Neutrophil (primary cell): ENCODE data around the gene PDE11A.

ENCODE experiments used
- H3K27ac ChIP-seq: fragments of 200-600 bp; sonication (generic); 2 replicates; pipeline ENCODE4 v1.5.1; 2016; ENCODE audit warnings: mild to moderate bottlenecking, moderate library complexity
- H3K27me3 ChIP-seq: fragments of 200-600 bp; sonication (generic); 2 replicates; pipeline ENCODE4 v1.6.0; 2016; ENCODE audit warnings: mild to moderate bottlenecking
- H3K36me3 ChIP-seq: fragments of 200-600 bp; sonication (generic); 2 replicates; pipeline ENCODE4 v1.5.1; 2017
- H3K4me1 ChIP-seq, 2 experiments: fragments of 200-600 bp in 1 of 2; sonication (generic) in 1 of 2; 1 replicate in 1 of 2; 2 replicates in 1 of 2; pipeline versions ENCODE4 v1.5.1 to v1.6.1; 2013 to 2016; ENCODE audit warnings: low read depth in 1 of 2, low read length in 1 of 2, mild to moderate bottlenecking in 1 of 2, moderate library complexity in 1 of 2; ENCODE audit not compliant: control insufficient read depth in 1 of 2, insufficient read depth in 1 of 2
- H3K4me3 ChIP-seq, 2 experiments: fragments of 200-600 bp in 1 of 2; sonication (generic) in 1 of 2; 1 replicate in 1 of 2; 2 replicates in 1 of 2; pipeline ENCODE4 v1.5.1; 2013 to 2016; ENCODE audit warnings: low read depth in 1 of 2, low read length in 1 of 2, mild to moderate bottlenecking in 1 of 2, moderate library complexity in 1 of 2
- H3K9me3 ChIP-seq: fragments of 200-600 bp; sonication (generic); 2 replicates; pipeline ENCODE4 v1.5.1; 2016
- CTCF ChIP-seq: fragments of 200-600 bp; sonication (generic); IDR thresholded peaks from 2 replicates; pipeline ENCODE4 v1.5.1; 2016; ENCODE audit warnings: antibody characterized with exemption

PDE11A gene

GRCh38 chr2:177633111-177633510 lies 439.5 kb downstream of the PDE11A start:
- no peak for TF ChIP-seq CTCF
- Histone ChIP-seq H3K4me3 (no peak overlapping the region), H3K27ac (no peak overlapping the region), H3K4me1 (no peaks in the 10 kb centered on the region), H3K27me3 (no peaks in the 10 kb centered on the region), H3K36me3 (no peaks in the 10 kb centered on the region), H3K9me3 (no peaks in the 10 kb centered on the region)

GRCh38 chr2:177631680-177632079 lies 440.9 kb downstream of the PDE11A start:
- Histone ChIP-seq H3K27ac (no peak overlapping the region), H3K4me3 (no peak overlapping the region), H3K27me3 (no peaks in the 10 kb centered on the region), H3K9me3 (no peaks in the 10 kb centered on the region), H3K4me1 (no peaks in the 10 kb centered on the region), H3K36me3 (no peaks in the 10 kb centered on the region)
- no peak for TF ChIP-seq CTCF

- H3K36me3 ChIP-seq = no peaks in the 10 kb centered on the region
- no peak for TF ChIP-seq CTCF
- peaks cover 4% of the 10 kb centered on the region for H3K27me3 ChIP-seq
- H3K9me3 ChIP-seq = no peaks in the 10 kb centered on the region
- H3K4me1 ChIP-seq = no peaks in the 10 kb centered on the region
- no peak overlapping the region for H3K4me3 ChIP-seq
- no peak overlapping the region for H3K27ac ChIP-seq
Measured at GRCh38 chr2:177629357-177630024, 443.1 kb downstream of the PDE11A start.

- H3K4me1 ChIP-seq = no peaks in the 10 kb centered on the region
- no peak overlapping the region for H3K27ac ChIP-seq
- H3K36me3 ChIP-seq = no peaks in the 10 kb centered on the region
- H3K4me3 ChIP-seq = no peak overlapping the region
- H3K27me3 ChIP-seq = peaks cover 4% of the 10 kb centered on the region
- TF ChIP-seq CTCF = no peak
- no peaks in the 10 kb centered on the region for H3K9me3 ChIP-seq
Measured at GRCh38 chr2:177628831-177629230, 443.7 kb downstream of the PDE11A start.

- TF ChIP-seq CTCF = no peak
- Histone ChIP-seq H3K27ac (no peak overlapping the region), H3K36me3 (no peaks in the 10 kb centered on the region), H3K4me1 (no peaks in the 10 kb centered on the region), H3K9me3 (no peaks in the 10 kb centered on the region), H3K4me3 (no peak overlapping the region), H3K27me3 (peaks cover 4% of the 10 kb centered on the region)
Measured at GRCh38 chr2:177625744-177626650, 446.6 kb downstream of the PDE11A start.
